ENCODE results near the gene DLGAP1.

DLGAP1 gene

DNA sequence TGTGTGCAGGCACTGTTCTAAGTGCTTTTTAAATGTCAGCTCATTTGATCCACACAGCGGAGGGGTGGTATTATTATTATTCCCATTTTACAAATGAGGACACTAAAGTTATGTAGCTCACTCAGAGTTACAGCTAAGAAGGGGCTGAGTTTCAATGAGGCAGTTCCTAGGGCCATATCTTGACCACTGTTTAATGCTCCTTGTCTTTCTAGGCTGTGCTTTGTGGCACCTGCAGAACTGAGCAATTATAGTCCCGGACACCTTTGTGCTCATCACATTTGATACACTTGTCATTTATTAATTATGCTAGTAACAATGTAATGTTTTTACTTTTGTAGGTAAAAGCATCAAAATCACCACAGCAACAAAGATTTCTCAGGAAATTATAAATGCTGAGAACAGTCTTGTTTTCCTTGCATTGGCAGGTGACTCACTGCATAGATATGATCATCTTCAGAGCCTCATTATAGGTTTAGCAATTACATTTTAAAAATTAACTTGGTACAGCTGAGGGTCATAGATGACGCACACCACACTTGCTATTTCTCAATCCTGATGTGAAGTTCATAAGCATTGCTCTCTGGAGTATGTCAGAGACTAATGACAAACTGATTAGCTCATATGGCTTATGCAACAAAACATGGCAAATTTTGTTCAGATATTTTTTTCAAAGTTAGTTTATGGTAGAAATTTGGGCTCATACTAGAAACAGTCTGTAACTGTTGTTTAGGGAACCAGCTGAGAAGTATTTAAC lies 638.3 kb downstream of the DLGAP1 start:
- TF ChIP-seq, protein P1, sequence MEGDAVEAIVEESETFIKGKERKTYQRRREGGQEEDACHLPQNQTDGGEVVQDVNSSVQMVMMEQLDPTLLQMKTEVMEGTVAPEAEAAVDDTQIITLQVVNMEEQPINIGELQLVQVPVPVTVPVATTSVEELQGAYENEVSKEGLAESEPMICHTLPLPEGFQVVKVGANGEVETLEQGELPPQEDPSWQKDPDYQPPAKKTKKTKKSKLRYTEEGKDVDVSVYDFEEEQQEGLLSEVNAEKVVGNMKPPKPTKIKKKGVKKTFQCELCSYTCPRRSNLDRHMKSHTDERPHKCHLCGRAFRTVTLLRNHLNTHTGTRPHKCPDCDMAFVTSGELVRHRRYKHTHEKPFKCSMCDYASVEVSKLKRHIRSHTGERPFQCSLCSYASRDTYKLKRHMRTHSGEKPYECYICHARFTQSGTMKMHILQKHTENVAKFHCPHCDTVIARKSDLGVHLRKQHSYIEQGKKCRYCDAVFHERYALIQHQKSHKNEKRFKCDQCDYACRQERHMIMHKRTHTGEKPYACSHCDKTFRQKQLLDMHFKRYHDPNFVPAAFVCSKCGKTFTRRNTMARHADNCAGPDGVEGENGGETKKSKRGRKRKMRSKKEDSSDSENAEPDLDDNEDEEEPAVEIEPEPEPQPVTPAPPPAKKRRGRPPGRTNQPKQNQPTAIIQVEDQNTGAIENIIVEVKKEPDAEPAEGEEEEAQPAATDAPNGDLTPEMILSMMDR (IDR thresholded peaks at IDR 0.05; ENCODE audit: low read depth, low read length), result no peak
- Histone ChIP-seq H3K36me3 (no peaks in the 10 kb centered on the region), H3K27ac (no peak overlapping the region), H3K4me3 (ENCODE audit: low read depth, low read length) (no peak overlapping the region), H3K27me3 (ENCODE audit: insufficient read depth, low read depth, severe bottlenecking) (peaks cover 19% of the 10 kb centered on the region), H3K9me3 (ENCODE audit: severe bottlenecking) (no peaks in the 10 kb centered on the region)
- DNase-seq, result no peak

DNA sequence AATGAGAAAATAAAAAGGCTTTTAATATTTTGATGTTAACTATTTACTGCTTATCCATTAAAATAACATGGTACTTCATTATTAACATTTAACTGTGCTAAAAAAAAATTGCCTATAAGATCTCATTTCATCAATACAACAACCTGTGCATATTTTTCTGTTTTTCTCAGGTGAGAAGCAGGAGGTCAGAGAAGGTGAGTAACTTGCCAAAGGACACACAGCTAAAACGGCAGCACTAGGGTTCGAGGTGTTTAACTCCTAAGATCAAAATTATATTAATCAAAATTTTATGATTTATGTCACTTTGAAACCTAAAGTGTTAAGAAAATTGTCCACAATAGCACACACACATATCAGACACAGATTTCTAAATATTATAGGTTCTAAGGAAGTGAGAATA lies 639.1 kb downstream of the DLGAP1 start:
- Histone ChIP-seq H3K27ac (no peak overlapping the region), H3K27me3 (ENCODE audit: insufficient read depth, low read depth, severe bottlenecking) (peaks cover 22% of the 10 kb centered on the region), H3K9me3 (ENCODE audit: severe bottlenecking) (no peaks in the 10 kb centered on the region), H3K36me3 (no peaks in the 10 kb centered on the region), H3K4me3 (ENCODE audit: low read depth, low read length) (no peak overlapping the region)
- no peak for DNase-seq
- TF ChIP-seq, protein P1 (IDR thresholded peaks at IDR 0.05; ENCODE audit: low read depth, low read length), result no peak

DNA sequence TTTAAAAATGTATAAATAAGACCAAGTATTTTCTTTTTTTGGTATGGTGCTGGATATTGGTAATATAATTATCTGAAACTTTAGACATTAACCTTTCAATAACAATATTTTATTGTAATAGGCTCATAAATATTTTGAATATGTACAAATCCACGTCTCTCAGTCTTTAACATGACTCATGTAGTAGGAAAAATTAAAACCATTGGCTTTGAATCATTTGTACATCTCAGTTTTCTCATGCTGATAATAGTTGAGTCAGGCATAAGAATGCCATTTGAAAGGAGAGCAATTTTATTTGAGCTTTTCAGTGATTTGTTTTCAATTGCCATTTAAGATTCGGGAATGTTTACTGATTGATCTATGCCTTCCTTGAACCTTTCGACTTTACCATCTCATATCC lies 640.3 kb downstream of the DLGAP1 start:
- TF ChIP-seq, protein P1 (IDR thresholded peaks at IDR 0.05; ENCODE audit: low read depth, low read length), result no peak
- Histone ChIP-seq H3K4me3 (ENCODE audit: low read depth, low read length) (no peak overlapping the region), H3K9me3 (ENCODE audit: severe bottlenecking) (no peaks in the 10 kb centered on the region), H3K36me3 (no peaks in the 10 kb centered on the region), H3K27me3 (ENCODE audit: insufficient read depth, low read depth, severe bottlenecking) (peaks cover 24% of the 10 kb centered on the region), H3K27ac (no peak overlapping the region)
- no peak for DNase-seq

DNA sequence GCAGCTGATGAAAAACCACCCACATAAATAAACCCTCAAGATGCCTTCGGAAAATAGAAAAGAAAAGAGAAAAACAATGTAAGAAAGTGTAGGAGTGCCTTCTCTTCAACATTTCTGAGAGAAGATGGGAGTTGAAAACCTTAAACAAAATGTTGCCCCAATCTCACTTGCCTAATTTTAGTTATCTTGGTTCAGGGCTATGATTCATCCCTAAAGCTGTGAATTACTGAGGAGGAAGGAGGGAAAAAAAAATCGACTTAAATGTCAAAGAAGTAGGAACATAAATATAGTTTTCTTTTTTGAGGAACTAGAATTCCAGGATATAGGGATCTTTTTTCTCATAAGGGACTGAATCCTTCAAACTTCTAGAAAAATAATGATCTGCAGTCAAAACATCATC lies 644.8 kb downstream of the DLGAP1 start:
- TF ChIP-seq, protein P1 (IDR thresholded peaks at IDR 0.05; ENCODE audit: low read depth, low read length), result no peak
- no peak overlapping the region for H3K4me3 ChIP-seq (ENCODE audit: low read depth, low read length)
- no peaks in the 10 kb centered on the region for H3K36me3 ChIP-seq
- no peaks in the 10 kb centered on the region for H3K9me3 ChIP-seq (ENCODE audit: severe bottlenecking)
- H3K27ac ChIP-seq, result no peak overlapping the region
- peaks cover 19% of the 10 kb centered on the region for H3K27me3 ChIP-seq (ENCODE audit: insufficient read depth, low read depth, severe bottlenecking)
- no peak for DNase-seq

DNA sequence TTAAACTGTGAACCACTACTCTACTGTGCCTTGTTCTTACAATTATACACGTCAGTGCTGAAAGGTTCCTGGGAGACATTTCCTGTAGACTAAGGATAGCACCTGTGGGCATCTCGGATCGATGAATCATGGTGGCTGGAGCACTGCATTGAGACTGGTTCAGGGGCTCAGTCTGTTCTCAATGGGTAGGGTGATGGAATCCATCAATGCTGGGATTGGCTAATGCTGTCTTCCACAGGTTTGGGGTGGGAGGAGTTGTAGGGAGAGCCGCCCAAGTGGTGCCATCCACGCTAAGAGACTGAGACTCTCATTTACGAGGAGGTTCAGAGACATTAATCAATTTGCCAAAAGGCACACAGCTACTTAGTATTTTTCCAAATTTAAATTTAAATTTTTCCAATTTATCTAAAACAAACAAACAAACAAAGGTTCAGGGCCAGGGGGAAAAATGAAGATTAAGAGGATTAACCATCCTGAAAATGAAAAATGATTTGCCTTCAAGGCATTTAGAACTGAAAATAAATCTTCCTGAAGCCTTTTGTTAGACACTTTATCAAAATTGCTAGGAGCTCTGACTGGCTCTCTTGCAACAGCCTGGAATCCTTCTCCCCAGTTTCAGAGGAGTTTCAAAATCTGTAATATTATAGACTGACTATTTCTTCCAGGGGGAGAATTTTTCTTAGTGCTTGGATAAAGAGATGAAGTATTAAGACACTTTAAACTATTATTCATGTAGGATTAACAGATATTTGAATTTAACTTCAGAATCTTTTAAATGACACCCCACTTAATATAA lies 645.9 kb downstream of the DLGAP1 start:
- TF ChIP-seq, protein P1 (IDR thresholded peaks at IDR 0.05; ENCODE audit: low read depth, low read length), result no peak
- H3K4me3 ChIP-seq (ENCODE audit: low read depth, low read length), result no peak overlapping the region

More for the DNA sequence above, 645.9 kb downstream of the DLGAP1 start:
- Histone ChIP-seq H3K36me3 (no peaks in the 10 kb centered on the region), H3K27me3 (ENCODE audit: insufficient read depth, low read depth, severe bottlenecking) (peaks cover 22% of the 10 kb centered on the region), H3K9me3 (ENCODE audit: severe bottlenecking) (no peaks in the 10 kb centered on the region), H3K27ac (no peak overlapping the region)
- DNase-seq, result no peak

Measured in WERI-Rb-1 (cell line).